HepG2 (cell line): ENCODE results near the gene RTP5. TPM values are rescaled to one million over a fixed set of nuclear protein-coding genes. Genes with fewer than 3 reads are reported as not detected.
A peak's percentile ranks its signal among the peaks of the same experiment; 100 is the strongest.

Source experiments
- ATAC-seq: fragments of 200-7000 bp; cut with Tn5 transposase; 3 replicates; pipeline ENCODE4 v1.9.1; 2020; ENCODE audit warnings: mild to moderate bottlenecking, moderate library complexity
- BruUV-seq: library from RNA; stranded (reverse); fragments of 400-500 nt; replicated peaks from 2 replicates; lab custom pipeline; 2021; lab: Mats Ljungman, UMichigan
- CTCF ChIA-PET: fragments of 300-600 bp; formaldehyde crosslinking; extraction: SDS; loops from one replicate; lab custom pipeline; 2021; ENCODE audit warnings: low total read pairs, inconsistent platforms, low intra/inter-chr PET ratio; lab: Yijun Ruan, JAX
- POLR2A ChIA-PET: fragments of 350-600 bp; sonication (Branson Sonifier 250); formaldehyde crosslinking; loops from one replicate; lab custom pipeline; 2020; ENCODE audit warnings: antibody characterized with exemption, inconsistent platforms; lab: Yijun Ruan, JAX
- DNase-seq: peaks from one replicate; pipeline ENCODE4 v3.0.0-alpha.2; 2015; ENCODE audit warnings: low spot score
- FAIRE-seq: peaks from 3 replicates; lab custom pipeline; 2011; peaks lifted over from hg19 to GRCh38; lab: Jason Lieb, UNC
- H2AFZ ChIP-seq: one replicate; pipeline ENCODE4 v1.6.1; 2011; ENCODE audit warnings: low read length, inconsistent platforms
- H3K27ac ChIP-seq: fragments of 300-600 bp; 3 replicates; pipeline ENCODE4 v1.8.0; 2011; ENCODE audit warnings: mixed run types, mild to moderate bottlenecking, mixed read lengths, low read length, inconsistent platforms; ENCODE audit not compliant: insufficient read depth; ENCODE audit errors: extremely low read length
- H3K27me3 ChIP-seq, 2 experiments: fragments of 200-600 bp in 1 of 2; 2 replicates in 1 of 2; 3 replicates in 1 of 2; pipeline versions ENCODE4 v1.6.0 to v1.8.0; 2011; ENCODE audit warnings: low read length in 2 of 2, mild to moderate bottlenecking in 2 of 2, moderate library complexity in 2 of 2, inconsistent platforms in 1 of 2; ENCODE audit not compliant: insufficient read depth in 2 of 2, control insufficient read depth in 1 of 2
- H3K36me3 ChIP-seq, 2 experiments: fragments of 200-600 bp in 1 of 2; replicated peaks in 1 of 2; 2 replicates in 1 of 2; 3 replicates in 1 of 2; pipeline versions ENCODE4 v1.5.1 to v1.8.0; 2011; ENCODE audit warnings: low read length in 2 of 2, inconsistent platforms in 1 of 2; ENCODE audit not compliant: insufficient read depth in 2 of 2, control insufficient read depth in 1 of 2
- H3K4me1 ChIP-seq: 2 replicates; pipeline ENCODE4 v1.5.1; 2012; ENCODE audit warnings: low read length, inconsistent platforms; ENCODE audit not compliant: insufficient read depth
- H3K4me2 ChIP-seq: 2 replicates; pipeline ENCODE4 v1.6.0; 2011; ENCODE audit warnings: low read depth, low read length, inconsistent platforms
- H3K4me3 ChIP-seq, 3 experiments: fragments of 200-600 bp in 1 of 3; sonication (generic), shearing (Covaris generic) in 1 of 3; replicated peaks in 1 of 3; 2 replicates each; pipeline ENCODE4 v1.5.1; 2011 to 2016; ENCODE audit warnings: low read length in 3 of 3, inconsistent platforms in 2 of 3, low read depth in 2 of 3, mild to moderate bottlenecking in 2 of 3, control low read depth in 1 of 3, mixed read lengths in 1 of 3; ENCODE audit not compliant: insufficient read depth in 1 of 3
- H3K79me2 ChIP-seq: one replicate; pipeline ENCODE4 v1.6.1; 2011; ENCODE audit warnings: low read length, inconsistent platforms; ENCODE audit not compliant: insufficient read depth
- H3K9ac ChIP-seq: 2 replicates; pipeline ENCODE4 v1.6.0; 2011; ENCODE audit warnings: mild to moderate bottlenecking, low read depth, low read length, inconsistent platforms; ENCODE audit not compliant: insufficient read depth
- H3K9me3 ChIP-seq: 2 replicates; pipeline ENCODE4 v1.5.1; 2012; ENCODE audit warnings: mild to moderate bottlenecking, low read length
- H4K20me1 ChIP-seq: 2 replicates; pipeline ENCODE4 v1.6.0; 2011; ENCODE audit warnings: inconsistent platforms, mild to moderate bottlenecking, low read length, moderate library complexity; ENCODE audit not compliant: insufficient read depth
- ATM ChIP-seq: fragments of 450-650 bp; IDR thresholded peaks from 2 replicates; pipeline ENCODE4 v1.7.1; 2017; ENCODE audit warnings: mild to moderate bottlenecking, borderline replicate concordance
- BRF2 ChIP-seq: sonication (generic); formaldehyde crosslinking; IDR thresholded peaks from 2 replicates; pipeline ENCODE4 v1.8.1; 2022; ENCODE audit warnings: mild to moderate bottlenecking, missing genetic modification reagents
- CHCHD3 ChIP-seq: sonication (generic); formaldehyde crosslinking; IDR thresholded peaks from 2 replicates; pipeline ENCODE4 v1.8.0; 2022; ENCODE audit warnings: mild to moderate bottlenecking, missing genetic modification reagents, moderate library complexity
- HDAC6 ChIP-seq: fragments of 200-600 bp; sonication (generic); IDR thresholded peaks from 2 replicates; pipeline ENCODE4 v1.7.0; 2017; ENCODE audit warnings: mild to moderate bottlenecking, antibody characterized with exemption, low read length, low read depth
- LCORL ChIP-seq, 2 experiments: fragments of 450-650 bp in 1 of 2; sonication (generic) in 1 of 2; formaldehyde crosslinking in 1 of 2; IDR thresholded peaks; 2 replicates each; pipeline versions ENCODE4 v1.5.0 to v1.6.1; 2017 to 2020; ENCODE audit warnings: antibody characterized with exemption in 1 of 2, missing genetic modification reagents in 1 of 2
- MAF1 ChIP-seq: sonication (generic); formaldehyde crosslinking; IDR thresholded peaks from 2 replicates; pipeline ENCODE4 v1.5.0; 2020; ENCODE audit warnings: missing genetic modification reagents, borderline replicate concordance
- MEF2D ChIP-seq: sonication (generic); formaldehyde crosslinking; IDR thresholded peaks from 2 replicates; pipeline ENCODE4 v1.5.1; 2020; ENCODE audit warnings: mild to moderate bottlenecking, missing genetic modification reagents
- NR2F2 ChIP-seq: IDR thresholded peaks from 2 replicates; pipeline ENCODE4 v1.6.1; 2012; ENCODE audit warnings: low read depth, inconsistent platforms, borderline replicate concordance
- PCBP1 ChIP-seq: fragments of 200-400 bp; formaldehyde crosslinking; IDR thresholded peaks from 2 replicates; pipeline ENCODE4 v1.6.1; 2017; ENCODE audit warnings: mild to moderate bottlenecking, low read depth, low read length, borderline replicate concordance
- RBM22 ChIP-seq: fragments of 200-400 bp; formaldehyde crosslinking; optimal IDR thresholded peaks from 2 replicates; pipeline ENCODE3; 2017; ENCODE audit warnings: mild to moderate bottlenecking, low read length, moderate library complexity
- SP2 ChIP-seq: sonication (generic); formaldehyde crosslinking; IDR thresholded peaks from 2 replicates; pipeline ENCODE4 v1.5.1; 2020; ENCODE audit warnings: mild to moderate bottlenecking, missing genetic modification reagents
- ZFX ChIP-seq: sonication (generic); formaldehyde crosslinking; IDR thresholded peaks from 2 replicates; pipeline ENCODE4 v1.4.0; 2020; ENCODE audit warnings: mild to moderate bottlenecking, low read depth, missing genetic modification reagents, moderate library complexity
- ZFYVE20 ChIP-seq: sonication (generic); formaldehyde crosslinking; IDR thresholded peaks from 2 replicates; pipeline ENCODE4 v1.8.0; 2023; ENCODE audit warnings: low read depth, mild to moderate bottlenecking, moderate library complexity, missing genetic modification reagents, borderline replicate concordance
- ZNF713 ChIP-seq: sonication (generic); formaldehyde crosslinking; IDR thresholded peaks from 2 replicates; pipeline ENCODE4 v1.4.0; 2020; ENCODE audit warnings: mild to moderate bottlenecking, missing genetic modification reagents
- ZNF780A ChIP-seq: sonication (generic); formaldehyde crosslinking; IDR thresholded peaks from 2 replicates; pipeline ENCODE4 v1.8.0; 2022; ENCODE audit warnings: mild to moderate bottlenecking, missing genetic modification reagents, moderate library complexity
- ZZZ3 ChIP-seq: sonication (generic); formaldehyde crosslinking; IDR thresholded peaks from 2 replicates; pipeline ENCODE4 v1.4.0; 2020; ENCODE audit warnings: missing genetic modification reagents, mild to moderate bottlenecking, borderline replicate concordance
- WGBS: methylation state at CpG from one replicate; pipeline ENCODE4 v1.1.6; 2017; ENCODE audit warnings: low lambda C conversion rate; 5-methylcytosine and 5-hydroxymethylcytosine counted together
- in situ Hi-C: cut with HindIII; loops from 2 replicates; pipeline ENCODE4 v1.10.0; 2017; ENCODE audit warnings: low pct_unique_long_range_greater_than_20kb; ENCODE audit not compliant: extremely low pct_ligation_motif_present
- intact Hi-C: fragments of 100-400 bp; cut with micrococcal nuclease; formaldehyde crosslinking; loops from one replicate; pipeline ENCODE4 v1.10.0; 2022; ENCODE audit not compliant: unreplicated experiment
- polyA plus RNA-seq, 8 experiments: library from polyadenylated mRNA; depleted of rRNA in 3 of 8; stranded (reverse) in 7 of 8; unstranded in 1 of 8; fragments of >200 nt; fragmentation: Illumina TruSeq in 4 of 8; extraction: Trizol in 4 of 8; gene quantifications; 2 replicates each; pipeline versions ENCODE4 v1.2.1 to v1.2.3, GENCODE V29; 2011 to 2016; ENCODE audit warnings: low read depth in 4 of 8, missing spikeins in 1 of 8, mixed read lengths in 1 of 8; ENCODE audit not compliant: insufficient read depth in 1 of 8
- total RNA-seq, 5 experiments: library from RNA; depleted of rRNA; stranded (reverse); fragments of >200 nt; fragmentation: Illumina TruSeq; extraction: Trizol; gene quantifications; 2 replicates each; pipeline ENCODE4 v1.2.3, GENCODE V29; 2016; ENCODE audit warnings: low read depth in 1 of 5
- TF ChIP-seq, protein P1 (sequence below), 2 experiments: fragments of 450-650 bp in 1 of 2; sonication (generic) in 1 of 2; formaldehyde crosslinking; IDR thresholded peaks; 2 replicates each; pipeline versions ENCODE4 v1.5.0 to v1.8.0; 2020 to 2022; ENCODE audit warnings: mild to moderate bottlenecking in 1 of 2, missing genetic modification reagents in 1 of 2
- TF ChIP-seq, protein P2 (sequence below): IDR thresholded peaks from 2 replicates; pipeline ENCODE4 v1.6.1; 2016; ENCODE audit warnings: missing compliant biosample characterization, missing genetic modification reagents, borderline replicate concordance
- TF ChIP-seq, protein P3 (sequence below): fragments of 450-650 bp; IDR thresholded peaks from 2 replicates; pipeline ENCODE4 v1.6.1; 2017

Gene RTP5
- total and polyA plus RNA-seq, 2 of the 13 experiments (the other 11 are each of a cell fraction or from before 2014, with no cell fraction given), result not detected

DNA sequence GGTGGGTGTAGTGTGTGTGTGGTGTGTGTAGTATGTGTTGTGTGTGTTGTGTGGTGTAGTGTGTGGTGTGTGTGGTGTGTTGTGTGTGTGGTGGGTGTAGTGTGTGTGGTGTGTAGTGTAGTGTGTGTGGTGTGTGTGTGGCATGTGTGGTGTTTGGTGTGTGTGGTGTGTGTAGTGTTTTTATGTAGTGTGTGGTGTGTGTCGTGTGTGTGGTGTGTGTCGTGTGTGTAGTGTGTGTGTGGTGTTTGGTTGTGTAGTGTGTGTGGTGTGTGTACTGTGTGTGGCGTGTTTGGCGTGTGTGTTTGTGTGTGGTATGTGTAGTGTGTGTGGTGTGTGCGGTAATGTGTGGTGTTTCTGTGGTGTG is 4.7 kb upstream of the RTP5 start (continued):
- TF ChIP-seq, protein P1, sequence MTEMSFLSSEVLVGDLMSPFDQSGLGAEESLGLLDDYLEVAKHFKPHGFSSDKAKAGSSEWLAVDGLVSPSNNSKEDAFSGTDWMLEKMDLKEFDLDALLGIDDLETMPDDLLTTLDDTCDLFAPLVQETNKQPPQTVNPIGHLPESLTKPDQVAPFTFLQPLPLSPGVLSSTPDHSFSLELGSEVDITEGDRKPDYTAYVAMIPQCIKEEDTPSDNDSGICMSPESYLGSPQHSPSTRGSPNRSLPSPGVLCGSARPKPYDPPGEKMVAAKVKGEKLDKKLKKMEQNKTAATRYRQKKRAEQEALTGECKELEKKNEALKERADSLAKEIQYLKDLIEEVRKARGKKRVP (CRISPR knock-in tag; IDR thresholded peaks at IDR 0.05), result no peak
- TF ChIP-seq ATM (no peak), PCBP1 (no peak), MEF2D (CRISPR knock-in tag) (no peak), ZNF780A (CRISPR knock-in tag) (0 out of 2 replicates have a peak, but pooled peaks have one; percentile 31), RBM22 (no peak)

DNA sequence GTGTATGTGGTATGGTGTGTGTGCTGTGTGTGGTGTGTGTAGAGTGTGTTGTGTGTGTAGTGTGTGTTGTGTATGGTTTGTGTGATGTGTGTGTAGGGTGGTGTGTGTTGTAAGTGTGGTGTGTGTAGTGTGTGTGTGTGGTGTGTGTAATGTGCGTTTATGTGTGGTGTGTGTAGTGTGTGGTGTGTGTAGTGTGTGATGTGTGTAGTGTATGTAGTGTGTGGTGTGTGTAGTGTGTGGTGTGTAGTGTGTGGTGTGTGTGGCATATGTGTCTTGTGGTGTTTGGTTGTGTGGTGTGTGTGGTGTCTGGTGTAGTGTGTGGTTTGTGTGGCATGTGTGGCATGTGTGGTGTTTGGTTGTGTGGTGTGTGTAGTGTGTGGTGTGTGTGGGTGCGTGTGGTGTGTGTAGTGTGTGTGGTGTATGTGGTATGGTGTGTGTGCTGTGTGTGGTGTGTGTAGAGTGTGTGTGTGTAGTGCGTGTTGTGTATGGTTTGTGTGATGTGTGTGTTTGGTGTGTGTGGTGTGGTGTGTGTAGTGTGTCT is 4.0 kb upstream of the RTP5 start:
- FAIRE-seq (no peak), ATAC-seq (no peak)
- peak; percentile 54; the same call in 1 of the 2 replicates for TF ChIP-seq ZZZ3 (CRISPR knock-in tag)
- no peak for TF ChIP-seq NR2F2
- peak; percentile 55; the same call in 1 of the 2 replicates for TF ChIP-seq CHCHD3 (CRISPR knock-in tag)
- no peak for TF ChIP-seq MAF1 (CRISPR knock-in tag)
- TF ChIP-seq, protein P2, sequence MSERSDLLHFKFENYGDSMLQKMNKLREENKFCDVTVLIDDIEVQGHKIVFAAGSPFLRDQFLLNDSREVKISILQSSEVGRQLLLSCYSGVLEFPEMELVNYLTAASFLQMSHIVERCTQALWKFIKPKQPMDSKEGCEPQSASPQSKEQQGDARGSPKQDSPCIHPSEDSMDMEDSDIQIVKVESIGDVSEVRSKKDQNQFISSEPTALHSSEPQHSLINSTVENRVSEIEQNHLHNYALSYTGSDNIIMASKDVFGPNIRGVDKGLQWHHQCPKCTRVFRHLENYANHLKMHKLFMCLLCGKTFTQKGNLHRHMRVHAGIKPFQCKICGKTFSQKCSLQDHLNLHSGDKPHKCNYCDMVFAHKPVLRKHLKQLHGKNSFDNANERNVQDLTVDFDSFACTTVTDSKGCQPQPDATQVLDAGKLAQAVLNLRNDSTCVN, result no peak
- no peak for TF ChIP-seq ZNF713 (CRISPR knock-in tag)
- peak; percentile 19; the same call in 1 of the 2 replicates for TF ChIP-seq LCORL (IDR thresholded peaks at IDR 0.05)
- no peak for TF ChIP-seq LCORL (CRISPR knock-in tag; IDR thresholded peaks at IDR 0.05)
- TF ChIP-seq BRF2 (CRISPR knock-in tag), result no peak
- peak; percentile 16; the same call in 1 of the 2 replicates for TF ChIP-seq SP2 (CRISPR knock-in tag)
- TF ChIP-seq, protein P3, sequence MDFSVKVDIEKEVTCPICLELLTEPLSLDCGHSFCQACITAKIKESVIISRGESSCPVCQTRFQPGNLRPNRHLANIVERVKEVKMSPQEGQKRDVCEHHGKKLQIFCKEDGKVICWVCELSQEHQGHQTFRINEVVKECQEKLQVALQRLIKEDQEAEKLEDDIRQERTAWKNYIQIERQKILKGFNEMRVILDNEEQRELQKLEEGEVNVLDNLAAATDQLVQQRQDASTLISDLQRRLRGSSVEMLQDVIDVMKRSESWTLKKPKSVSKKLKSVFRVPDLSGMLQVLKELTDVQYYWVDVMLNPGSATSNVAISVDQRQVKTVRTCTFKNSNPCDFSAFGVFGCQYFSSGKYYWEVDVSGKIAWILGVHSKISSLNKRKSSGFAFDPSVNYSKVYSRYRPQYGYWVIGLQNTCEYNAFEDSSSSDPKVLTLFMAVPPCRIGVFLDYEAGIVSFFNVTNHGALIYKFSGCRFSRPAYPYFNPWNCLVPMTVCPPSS, result 0 out of 2 replicates have a peak, but pooled peaks have one; percentile 78
- TF ChIP-seq ZFX, result peak; percentile 26; the same call in 1 of the 2 replicates
- 0 out of 2 replicates have a peak, but pooled peaks have one; percentile 70 for TF ChIP-seq HDAC6
- 0 out of 2 replicates have a peak, but pooled peaks have one; percentile 31 for TF ChIP-seq ZFYVE20 (CRISPR knock-in tag)

More for the DNA sequence above, 4.0 kb upstream of the RTP5 start:
- Histone ChIP-seq H2AFZ (no peak overlapping the region), H3K4me1 (no peaks in the 10 kb centered on the region), H3K4me2 (no peak overlapping the region), H3K9ac (no peak overlapping the region), H3K27ac (no peak overlapping the region), H3K79me2 (no peaks in the 10 kb centered on the region), H3K4me3 (no peak overlapping the region), H3K36me3 (no peaks in the 10 kb centered on the region), H3K9me3 (no peaks in the 10 kb centered on the region), H3K27me3 (peaks cover 13 to 85% of the 10 kb centered on the region in 2 experiments; a peak in 4 of 5 replicates), H4K20me1 (0 out of 2 replicates have a peak, but pooled peaks cover 5% of the 10 kb centered on the region)
- intact Hi-C loops, result no loop called here
- BruUV-seq, result no TSS peak
- CTCF ChIA-PET, result no interaction called here
- 36% methylated on average over 3 of the region's 3 CpGs for WGBS
- POLR2A ChIA-PET, result no interaction called here
- in situ Hi-C loops, result no loop called here
- no peak for DNase-seq
